Measurements from ENCODE around the gene KIZ.

Gene KIZ

DNA sequence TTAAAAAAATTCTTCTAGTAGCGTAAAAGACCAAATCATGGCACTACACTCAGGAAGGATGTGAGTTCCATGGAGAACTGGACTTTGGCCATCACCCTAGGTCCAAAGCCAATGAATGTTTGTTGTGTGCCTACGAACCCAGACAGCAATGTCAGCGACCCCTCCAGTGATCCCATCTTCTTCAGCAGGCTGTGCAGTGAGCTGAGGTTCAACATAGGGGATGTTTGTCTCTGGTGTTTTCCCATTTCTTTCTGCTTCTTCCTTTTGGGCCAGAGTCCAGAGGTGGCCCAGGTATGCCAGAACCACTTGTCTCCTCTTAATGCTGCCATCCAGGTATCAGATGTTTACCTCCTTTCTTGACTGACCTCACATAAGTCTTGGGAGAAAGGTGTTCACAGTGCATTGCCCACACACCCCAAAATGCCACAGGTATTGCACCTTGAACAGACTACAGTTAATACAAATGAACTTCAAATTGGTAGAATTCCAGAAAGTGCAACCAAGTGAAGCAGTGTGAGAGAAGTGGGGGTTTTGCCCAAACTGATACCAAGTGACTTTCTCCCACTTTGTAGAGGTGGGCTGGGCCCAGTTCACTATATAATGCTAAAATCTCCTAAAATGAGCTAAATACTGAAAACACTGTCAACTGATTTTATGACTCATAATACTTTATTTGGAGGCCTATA lies 14.1 kb downstream of the KIZ start:
- ChIA-PET CTCF (no interaction called here), POLR2A (interaction anchor here (0.6 kb wide), 1 partner anchor 12 kb away, joined by 3 read pairs; no protein-coding TSS in a partner anchor)
- DNase-seq (ENCODE audit: low read depth, low spot score), result no peak
- no peak for TF ChIP-seq CTCF (IDR thresholded peaks at IDR 0.05; ENCODE audit: insufficient read depth, low read length, missing control alignments)
- H3K4me3 ChIP-seq (ENCODE audit: low read depth, low read length), result no peak overlapping the region

DNA sequence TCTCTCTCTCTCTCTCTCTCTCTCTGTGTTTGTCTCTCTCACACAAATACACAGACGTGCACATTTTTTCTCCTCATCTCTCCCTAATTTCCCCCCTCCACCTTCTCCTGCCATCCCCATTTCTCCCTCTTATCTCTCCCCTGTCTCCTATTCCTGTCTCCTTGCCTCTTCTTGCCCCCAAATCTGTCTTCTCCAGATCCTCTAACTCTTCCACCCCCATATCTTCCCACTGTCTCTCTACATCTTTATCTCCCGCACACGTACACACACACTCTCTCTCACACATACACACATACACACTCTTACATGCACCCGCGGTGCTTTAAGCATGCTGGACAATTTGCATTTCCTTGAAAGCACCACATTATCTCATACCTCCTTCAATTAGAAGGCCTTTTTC lies 15.9 kb downstream of the KIZ start:
- no peak for TF ChIP-seq CTCF (IDR thresholded peaks at IDR 0.05; ENCODE audit: insufficient read depth, low read length, missing control alignments)
- CTCF ChIA-PET, result interaction anchor here (0.6 kb wide), 1 partner anchor 16 kb away, joined by 3 read pairs; the partner anchor contains the start of gene KIZ
- POLR2A ChIA-PET, result no interaction called here
- DNase-seq (ENCODE audit: low read depth, low spot score), result no peak
- no peak overlapping the region for H3K4me3 ChIP-seq (ENCODE audit: low read depth, low read length)

DNA sequence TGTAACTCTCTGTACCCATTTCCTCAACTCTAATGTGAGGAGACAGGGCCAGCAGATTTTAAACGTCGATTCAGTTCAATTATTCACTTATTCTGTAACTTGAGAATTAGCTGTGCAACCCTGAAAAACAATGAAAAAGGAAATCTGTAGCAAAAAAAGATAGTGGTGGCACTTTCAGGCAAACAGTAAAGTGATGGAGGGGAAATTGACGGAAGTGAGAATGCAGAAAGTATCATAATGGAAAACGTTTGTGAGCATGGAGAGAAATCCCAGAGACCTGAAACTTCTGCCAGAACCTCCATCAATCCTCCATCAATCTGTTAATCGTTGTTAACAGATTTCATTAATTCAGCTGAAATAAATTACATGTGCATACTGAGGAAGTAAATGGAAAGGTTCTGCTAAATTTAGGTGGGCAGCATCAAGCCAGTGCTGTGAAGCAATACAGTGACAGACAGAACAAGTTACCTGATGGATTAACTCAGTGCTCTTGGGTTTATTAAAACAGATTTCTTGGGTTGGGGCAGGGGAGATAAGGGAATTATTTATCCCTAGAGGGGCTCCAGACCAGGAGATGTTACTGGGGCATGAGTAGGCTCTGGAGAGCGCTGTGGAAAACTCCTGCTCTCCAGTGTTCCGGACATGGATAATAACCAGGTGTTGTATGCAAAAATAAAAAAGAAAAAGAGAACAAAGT lies 17.5 kb downstream of the KIZ start:
- TF ChIP-seq CTCF (IDR thresholded peaks at IDR 0.05; ENCODE audit: insufficient read depth, low read length, missing control alignments), result no peak
- POLR2A ChIA-PET, result no interaction called here
- H3K4me3 ChIP-seq (ENCODE audit: low read depth, low read length), result no peak overlapping the region
- CTCF ChIA-PET, result no interaction called here
- DNase-seq (ENCODE audit: low read depth, low spot score), result no peak

DNA sequence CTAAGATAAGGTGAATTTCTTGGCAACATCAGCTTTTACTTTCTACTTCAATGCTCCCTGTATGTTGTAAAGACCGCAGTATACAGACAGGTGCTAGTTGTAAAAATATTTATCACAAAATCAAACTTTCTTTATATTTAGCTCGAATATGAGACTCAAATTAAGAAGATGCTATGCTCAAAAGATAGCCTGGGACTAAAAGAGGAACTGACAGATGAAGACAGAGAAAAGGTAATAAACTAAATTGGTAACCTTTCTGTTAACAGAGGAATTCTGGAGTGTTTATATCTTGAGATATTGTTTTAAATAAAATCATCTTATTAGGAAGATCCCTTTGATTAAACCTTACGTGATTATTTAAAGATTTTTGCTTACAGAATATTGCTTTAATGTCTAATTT lies 19.5 kb downstream of the KIZ start:
- ChIA-PET POLR2A (no interaction called here), CTCF (no interaction called here)

DNA sequence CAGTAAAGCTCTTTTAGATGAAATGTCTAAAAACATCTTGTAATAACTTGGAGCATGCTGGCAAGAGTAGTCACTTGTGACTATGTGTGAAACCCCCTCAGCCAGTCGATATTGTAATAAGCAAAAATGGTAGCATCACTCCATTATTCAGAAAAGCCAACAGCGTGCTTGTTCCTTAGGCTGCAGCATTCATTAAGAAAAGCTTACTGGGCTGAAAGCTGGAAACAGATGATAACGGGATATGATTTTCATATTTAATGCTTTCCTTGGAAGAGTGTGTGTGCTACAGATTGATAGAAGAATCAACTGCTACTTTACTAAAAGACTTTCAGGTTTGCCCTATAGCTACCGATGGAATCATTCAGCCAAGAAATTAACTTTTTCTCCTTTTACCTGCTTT lies 20.3 kb downstream of the KIZ start:
- H3K4me3 ChIP-seq (ENCODE audit: low read depth, low read length), result no peak overlapping the region
- no peak for TF ChIP-seq CTCF (IDR thresholded peaks at IDR 0.05; ENCODE audit: insufficient read depth, low read length, missing control alignments)
- POLR2A ChIA-PET, result interaction anchor here (0.6 kb wide), 1 partner anchor 10 kb away, joined by 3 read pairs; no protein-coding TSS in a partner anchor
- CTCF ChIA-PET, result no interaction called here
- no peak for DNase-seq (ENCODE audit: low read depth, low spot score)

More for the DNA sequence above, 19.5 kb downstream of the KIZ start:
- no peak for DNase-seq (ENCODE audit: low read depth, low spot score)
- TF ChIP-seq CTCF (IDR thresholded peaks at IDR 0.05; ENCODE audit: insufficient read depth, low read length, missing control alignments), result no peak
- H3K4me3 ChIP-seq (ENCODE audit: low read depth, low read length), result no peak overlapping the region

GRCh38 chr20:21147593-21147992 lies 21.7 kb downstream of the KIZ start:
- POLR2A ChIA-PET, result interaction anchor here (0.6 kb wide), 1 partner anchor 1332 kb away, joined by 3 read pairs; no protein-coding TSS in a partner anchor
- no peak for DNase-seq (ENCODE audit: low read depth, low spot score)
- TF ChIP-seq CTCF (IDR thresholded peaks at IDR 0.05; ENCODE audit: insufficient read depth, low read length, missing control alignments), result no peak
- CTCF ChIA-PET, result no interaction called here
- H3K4me3 ChIP-seq (ENCODE audit: low read depth, low read length), result no peak overlapping the region
